Esophagus muscularis mucosa (tissue), 4 donors: Measurements from ENCODE around the gene RPL38. TPM values are rescaled to one million over a fixed set of nuclear protein-coding genes. Genes with fewer than 3 reads are reported as not detected.

Source experiments
- DNase-seq: peaks from one replicate; pipeline ENCODE4 v3.0.0-alpha.2; 2017; ENCODE audit errors: extremely low spot score
- H3K27ac ChIP-seq, 4 donors: fragments of 200-600 bp; sonication (generic); replicated peaks in 1 of 4; 1 replicate in 3 of 4; 2 replicates in 1 of 4; pipeline ENCODE4 v1.5.1; 2016 to 2019; ENCODE audit warnings: mild to moderate bottlenecking in 1 of 4
- H3K27me3 ChIP-seq, 4 donors: fragments of 200-600 bp; sonication (generic); one replicate each; pipeline versions ENCODE4 v1.5.1 to v1.6.0; 2016 to 2019
- H3K36me3 ChIP-seq, 4 donors: fragments of 200-600 bp; sonication (generic); one replicate each; pipeline ENCODE4 v1.5.1; 2016 to 2019
- H3K4me1 ChIP-seq, 4 donors: fragments of 200-600 bp; sonication (generic); one replicate each; pipeline ENCODE4 v1.5.1; 2016 to 2019
- H3K4me3 ChIP-seq, 4 donors: fragments of 200-600 bp; sonication (generic); 1 replicate in 2 of 4; 2 replicates in 2 of 4; pipeline ENCODE4 v1.5.1; 2016 to 2019; ENCODE audit warnings: mild to moderate bottlenecking in 4 of 4, moderate library complexity in 1 of 4
- H3K9me3 ChIP-seq, 4 donors: fragments of 200-600 bp; sonication (generic); 1 replicate in 3 of 4; 2 replicates in 1 of 4; pipeline ENCODE4 v1.5.1; 2016 to 2019
- EP300 ChIP-seq: sonication (generic); formaldehyde crosslinking; IDR thresholded peaks from one replicate; pipeline ENCODE4 v1.6.1; 2017; ENCODE audit warnings: antibody characterized with exemption
- POLR2A ChIP-seq: fragments of 450-650 bp; IDR thresholded peaks from one replicate; pipeline ENCODE4 v1.6.1; 2017; ENCODE audit warnings: antibody characterized with exemption, moderate library complexity, mild to moderate bottlenecking, low read depth
- POLR2AphosphoS5 ChIP-seq, 2 donors: sonication (generic); formaldehyde crosslinking; IDR thresholded peaks; one replicate each; pipeline ENCODE4 v1.6.1; 2017; ENCODE audit warnings: antibody characterized with exemption in 2 of 2
- whole genome bisulfite sequencing: methylation state at CpG from one replicate; pipeline ENCODE4 v1.1.5; 2018; 5-methylcytosine and 5-hydroxymethylcytosine counted together
- intact Hi-C: fragments of 100-400 bp; cut with DNase I; formaldehyde crosslinking; loops from one replicate; pipeline ENCODE4 v1.15.1; 2023
- total RNA-seq, 4 donors: library from RNA; depleted of rRNA; stranded (reverse); fragments of >200 nt; gene quantifications; one replicate each; pipeline versions ENCODE4 v1.1.0 to v1.2.1, GENCODE V29; 2016
- TF ChIP-seq, protein P1 (sequence below), 3 experiments: fragments of 200-600 bp in 2 of 3; fragments of 450-650 bp in 1 of 3; sonication (generic) in 2 of 3; IDR thresholded peaks; one replicate each; pipeline ENCODE4 v1.5.1; 2017 to 2019; ENCODE audit warnings: antibody characterized with exemption in 3 of 3, mild to moderate bottlenecking in 2 of 3, moderate library complexity in 1 of 3

The RPL38 gene
- total RNA-seq, 4 donors from 2014 or later, result 445 to 1,296 (median 979) TPM

DNA sequence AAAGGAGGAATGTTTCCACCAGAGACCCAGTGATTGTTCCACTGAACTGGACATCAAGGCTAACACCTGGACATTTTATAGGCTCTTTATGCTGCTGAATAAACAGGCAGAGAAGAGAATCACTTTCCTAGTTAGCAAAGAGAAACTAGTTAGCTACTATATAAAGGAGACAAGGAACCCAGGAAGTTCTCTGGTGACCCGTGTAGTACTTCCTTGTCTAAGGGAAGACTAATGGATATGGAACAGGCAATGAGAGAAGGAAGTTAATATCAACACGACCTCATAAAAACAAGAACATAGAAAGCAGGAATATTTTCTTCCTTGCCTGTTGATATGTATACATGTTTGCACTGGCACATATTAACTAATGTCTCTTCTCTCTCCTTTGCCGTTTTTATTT, 30.8 kb upstream of the RPL38 start:
- no peak for DNase-seq
- intact Hi-C loops, result no loop called here
- no peak overlapping the region for H3K27ac ChIP-seq
- WGBS, result 44% methylated on average over 3 of the region's 3 CpGs
- H3K36me3 ChIP-seq, result no peaks in the 10 kb centered on the region
- H3K4me1 ChIP-seq, result no peaks in the 10 kb centered on the region
- no peak overlapping the region for H3K4me3 ChIP-seq
- TF ChIP-seq, protein P1, sequence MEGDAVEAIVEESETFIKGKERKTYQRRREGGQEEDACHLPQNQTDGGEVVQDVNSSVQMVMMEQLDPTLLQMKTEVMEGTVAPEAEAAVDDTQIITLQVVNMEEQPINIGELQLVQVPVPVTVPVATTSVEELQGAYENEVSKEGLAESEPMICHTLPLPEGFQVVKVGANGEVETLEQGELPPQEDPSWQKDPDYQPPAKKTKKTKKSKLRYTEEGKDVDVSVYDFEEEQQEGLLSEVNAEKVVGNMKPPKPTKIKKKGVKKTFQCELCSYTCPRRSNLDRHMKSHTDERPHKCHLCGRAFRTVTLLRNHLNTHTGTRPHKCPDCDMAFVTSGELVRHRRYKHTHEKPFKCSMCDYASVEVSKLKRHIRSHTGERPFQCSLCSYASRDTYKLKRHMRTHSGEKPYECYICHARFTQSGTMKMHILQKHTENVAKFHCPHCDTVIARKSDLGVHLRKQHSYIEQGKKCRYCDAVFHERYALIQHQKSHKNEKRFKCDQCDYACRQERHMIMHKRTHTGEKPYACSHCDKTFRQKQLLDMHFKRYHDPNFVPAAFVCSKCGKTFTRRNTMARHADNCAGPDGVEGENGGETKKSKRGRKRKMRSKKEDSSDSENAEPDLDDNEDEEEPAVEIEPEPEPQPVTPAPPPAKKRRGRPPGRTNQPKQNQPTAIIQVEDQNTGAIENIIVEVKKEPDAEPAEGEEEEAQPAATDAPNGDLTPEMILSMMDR (IDR thresholded peaks at IDR 0.05), result no peak
- no peak for TF ChIP-seq EP300
- no peak for TF ChIP-seq POLR2A
- no peak for TF ChIP-seq POLR2AphosphoS5 (IDR thresholded peaks at IDR 0.05)
- H3K9me3 ChIP-seq, result no peaks in the 10 kb centered on the region
- H3K27me3 ChIP-seq, result peaks cover 0 to 37% (median 4%) of the 10 kb centered on the region in 4 donors

GRCh38 chr17:74176546-74177001, 26.9 kb upstream of the RPL38 start:
- no peaks in the 10 kb centered on the region for H3K4me1 ChIP-seq
- no peaks in the 10 kb centered on the region for H3K9me3 ChIP-seq
- WGBS, result 39% methylated on average over 10 of the region's 10 CpGs
- intact Hi-C loops, result loop anchor here (2.0 kb wide), 1 partner anchor 748 kb away; no protein-coding TSS in a partner anchor
- no peak for DNase-seq
- H3K36me3 ChIP-seq, result no peaks in the 10 kb centered on the region
- no peak for TF ChIP-seq POLR2AphosphoS5 (IDR thresholded peaks at IDR 0.05)
- TF ChIP-seq, protein P1 (IDR thresholded peaks at IDR 0.05), result peak; percentile 71 to 89 (median 76)
- H3K27me3 ChIP-seq, result peaks cover 0 to 66% (median 4%) of the 10 kb centered on the region in 4 donors
- H3K27ac ChIP-seq, result no peak overlapping the region
- no peak overlapping the region for H3K4me3 ChIP-seq

DNA sequence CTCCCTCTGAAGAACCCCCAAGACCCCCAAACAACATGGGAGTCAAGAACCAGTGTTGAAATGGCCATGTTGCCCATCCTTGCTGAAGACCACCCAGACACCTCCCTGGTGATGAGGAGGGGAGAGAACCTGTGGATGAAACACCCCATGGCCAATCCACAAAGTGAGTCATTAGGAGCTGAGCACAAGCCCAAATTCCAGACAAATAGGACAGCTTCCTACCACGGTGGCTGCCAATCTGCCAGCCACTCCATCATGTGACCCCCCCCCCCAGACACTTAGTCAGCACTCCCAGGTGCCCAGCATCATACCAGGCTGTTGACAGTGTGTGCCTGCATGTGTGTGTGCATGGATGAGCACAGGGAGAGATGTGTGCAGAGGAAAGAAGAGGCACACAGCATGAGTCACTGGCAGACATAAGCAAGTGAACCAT, 26.4 kb upstream of the RPL38 start:
- Histone ChIP-seq H3K27me3 (peaks cover 0 to 70% (median 4%) of the 10 kb centered on the region in 4 donors), H3K36me3 (no peaks in the 10 kb centered on the region), H3K27ac (no peak overlapping the region), H3K4me3 (no peak overlapping the region), H3K4me1 (no peaks in the 10 kb centered on the region), H3K9me3 (no peaks in the 10 kb centered on the region)
- intact Hi-C loops, result loop anchor here (2.0 kb wide), 1 partner anchor 748 kb away; no protein-coding TSS in a partner anchor
- 38% methylated on average over 1 of the region's 1 CpG for WGBS
- no peak for DNase-seq
- TF ChIP-seq EP300, result no peak

GRCh38 chr17:74179576-74179975, 23.9 kb upstream of the RPL38 start:
- Histone ChIP-seq H3K4me1 (no peaks in the 10 kb centered on the region), H3K4me3 (no peak overlapping the region), H3K27me3 (peaks cover 0 to 88% (median 4%) of the 10 kb centered on the region in 4 donors), H3K27ac (no peak overlapping the region), H3K9me3 (no peaks in the 10 kb centered on the region), H3K36me3 (no peaks in the 10 kb centered on the region)
- intact Hi-C loops, result no loop called here
- DNase-seq, result no peak
- WGBS, result 70% methylated on average over 3 of the region's 4 CpGs
- TF ChIP-seq EP300 (no peak), POLR2AphosphoS5 (IDR thresholded peaks at IDR 0.05) (no peak), POLR2A (no peak)
- TF ChIP-seq, protein P1 (IDR thresholded peaks at IDR 0.05), result no peak

DNA sequence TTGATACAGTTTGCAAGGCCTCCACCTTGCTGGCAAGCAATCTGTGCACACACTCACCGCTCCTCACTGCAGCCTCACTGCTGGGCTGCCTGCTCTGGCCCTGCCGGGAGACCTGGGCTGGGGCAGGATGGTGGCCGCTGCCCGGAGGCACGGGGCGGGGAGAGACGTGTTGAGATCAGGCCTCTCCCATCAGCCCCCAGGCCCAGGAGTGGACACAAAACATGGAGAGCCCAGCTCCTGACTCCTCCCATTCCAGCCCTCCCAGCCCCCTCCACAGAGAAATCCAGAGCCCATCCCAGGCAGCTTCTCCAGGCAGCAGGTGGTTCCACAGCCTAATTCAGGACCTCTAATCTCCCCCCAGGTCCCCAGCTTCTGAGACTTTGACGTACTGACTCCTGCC, 23.1 kb upstream of the RPL38 start:
- no peaks in the 10 kb centered on the region for H3K36me3 ChIP-seq
- H3K4me3 ChIP-seq, result no peak overlapping the region
- WGBS, result 41% methylated on average over 3 of the region's 8 CpGs
- peaks cover 0 to 89% (median 3%) of the 10 kb centered on the region in 4 donors for H3K27me3 ChIP-seq
- H3K4me1 ChIP-seq, result no peaks in the 10 kb centered on the region
- intact Hi-C loops, result no loop called here
- no peak for TF ChIP-seq POLR2AphosphoS5 (IDR thresholded peaks at IDR 0.05)
- TF ChIP-seq EP300, result no peak
- TF ChIP-seq, protein P1 (IDR thresholded peaks at IDR 0.05), result no peak
- TF ChIP-seq POLR2A, result no peak
- no peak for DNase-seq
- H3K27ac ChIP-seq, result no peak overlapping the region
- H3K9me3 ChIP-seq, result no peaks in the 10 kb centered on the region
